GM12891 (cell line): ENCODE measurements around the gene VWF.
"Not testable (repeated sequence)": the region's sequence is repeated elsewhere in the genome, so short reads cannot be mapped to it uniquely, and the experiment has no call there.

Source experiments
- POLR2A ChIP-seq: IDR thresholded peaks from 2 replicates; pipeline ENCODE4 v1.6.1; 2011; ENCODE audit warnings: low read depth, low read length, control low read depth
- POLR2AphosphoS5 ChIP-seq: IDR thresholded peaks from 2 replicates; pipeline ENCODE4 v1.6.1; 2011; ENCODE audit warnings: low read depth, low read length, control low read depth
- TAF1 ChIP-seq: IDR thresholded peaks from 2 replicates; pipeline ENCODE4 v1.6.1; 2011; ENCODE audit warnings: low read depth, low read length, control low read depth

- TF ChIP-seq POLR2AphosphoS5, TAF1, POLR2A: not testable (repeated sequence)
These were observed 100.4 kb downstream of the VWF start for GRCh38 chr12:6024066-6024465.
